ENCODE measurements around the gene GTSE1.

GTSE1 gene, protein sequence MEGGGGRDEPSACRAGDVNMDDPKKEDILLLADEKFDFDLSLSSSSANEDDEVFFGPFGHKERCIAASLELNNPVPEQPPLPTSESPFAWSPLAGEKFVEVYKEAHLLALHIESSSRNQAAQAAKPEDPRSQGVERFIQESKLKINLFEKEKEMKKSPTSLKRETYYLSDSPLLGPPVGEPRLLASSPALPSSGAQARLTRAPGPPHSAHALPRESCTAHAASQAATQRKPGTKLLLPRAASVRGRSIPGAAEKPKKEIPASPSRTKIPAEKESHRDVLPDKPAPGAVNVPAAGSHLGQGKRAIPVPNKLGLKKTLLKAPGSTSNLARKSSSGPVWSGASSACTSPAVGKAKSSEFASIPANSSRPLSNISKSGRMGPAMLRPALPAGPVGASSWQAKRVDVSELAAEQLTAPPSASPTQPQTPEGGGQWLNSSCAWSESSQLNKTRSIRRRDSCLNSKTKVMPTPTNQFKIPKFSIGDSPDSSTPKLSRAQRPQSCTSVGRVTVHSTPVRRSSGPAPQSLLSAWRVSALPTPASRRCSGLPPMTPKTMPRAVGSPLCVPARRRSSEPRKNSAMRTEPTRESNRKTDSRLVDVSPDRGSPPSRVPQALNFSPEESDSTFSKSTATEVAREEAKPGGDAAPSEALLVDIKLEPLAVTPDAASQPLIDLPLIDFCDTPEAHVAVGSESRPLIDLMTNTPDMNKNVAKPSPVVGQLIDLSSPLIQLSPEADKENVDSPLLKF

DNA sequence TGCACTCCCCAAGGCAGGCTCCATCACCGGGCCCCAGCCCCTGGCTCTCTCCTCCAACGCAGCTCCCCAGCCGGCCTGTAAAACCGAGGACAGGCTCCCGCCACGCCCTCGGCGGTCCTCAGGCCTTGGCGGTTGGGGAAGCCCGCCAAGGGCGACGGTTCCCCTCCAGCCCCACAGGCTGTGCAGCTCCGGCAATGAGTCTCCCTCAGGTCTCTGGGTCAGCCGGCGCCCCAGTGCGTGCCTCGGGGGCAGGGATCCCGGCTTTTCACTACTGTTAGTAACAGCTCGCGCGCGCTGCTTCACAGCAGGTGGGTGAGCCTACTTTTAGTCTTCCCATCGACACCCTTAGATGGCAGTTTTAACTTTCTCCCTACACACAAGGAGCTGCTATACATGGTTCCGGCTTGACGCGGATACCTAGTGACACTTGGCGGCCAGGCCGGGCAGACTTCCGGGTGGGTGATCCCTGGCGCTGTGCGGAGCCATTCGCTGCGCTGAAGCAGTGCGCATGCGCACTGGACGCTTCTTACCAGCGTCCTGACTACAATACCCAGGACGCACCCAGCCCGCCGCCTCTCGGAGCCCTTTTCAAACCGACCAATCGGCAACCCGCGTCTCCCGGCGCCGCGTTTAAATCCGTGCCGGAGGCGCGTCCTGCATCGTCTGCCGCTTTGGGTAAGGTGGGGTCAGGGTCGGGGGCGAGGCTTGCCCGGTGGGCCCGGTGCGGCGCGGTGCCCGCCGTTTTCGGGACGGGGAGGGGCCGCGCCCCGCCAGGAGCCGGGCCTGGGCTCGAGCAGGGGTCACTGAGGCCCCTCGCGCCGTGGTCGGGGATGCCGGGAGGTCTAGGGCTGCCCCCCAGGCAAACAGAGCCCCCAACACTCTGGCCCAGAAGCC lies at the start of gene GTSE1:
Gene GTSE1 (plus strand): TSS at position 614 of the 894 bp plus-strand sequence. CDS start 531 bp downstream, outside the sequence.
- TF ChIP-seq, protein P1, sequence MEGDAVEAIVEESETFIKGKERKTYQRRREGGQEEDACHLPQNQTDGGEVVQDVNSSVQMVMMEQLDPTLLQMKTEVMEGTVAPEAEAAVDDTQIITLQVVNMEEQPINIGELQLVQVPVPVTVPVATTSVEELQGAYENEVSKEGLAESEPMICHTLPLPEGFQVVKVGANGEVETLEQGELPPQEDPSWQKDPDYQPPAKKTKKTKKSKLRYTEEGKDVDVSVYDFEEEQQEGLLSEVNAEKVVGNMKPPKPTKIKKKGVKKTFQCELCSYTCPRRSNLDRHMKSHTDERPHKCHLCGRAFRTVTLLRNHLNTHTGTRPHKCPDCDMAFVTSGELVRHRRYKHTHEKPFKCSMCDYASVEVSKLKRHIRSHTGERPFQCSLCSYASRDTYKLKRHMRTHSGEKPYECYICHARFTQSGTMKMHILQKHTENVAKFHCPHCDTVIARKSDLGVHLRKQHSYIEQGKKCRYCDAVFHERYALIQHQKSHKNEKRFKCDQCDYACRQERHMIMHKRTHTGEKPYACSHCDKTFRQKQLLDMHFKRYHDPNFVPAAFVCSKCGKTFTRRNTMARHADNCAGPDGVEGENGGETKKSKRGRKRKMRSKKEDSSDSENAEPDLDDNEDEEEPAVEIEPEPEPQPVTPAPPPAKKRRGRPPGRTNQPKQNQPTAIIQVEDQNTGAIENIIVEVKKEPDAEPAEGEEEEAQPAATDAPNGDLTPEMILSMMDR (IDR thresholded peaks at IDR 0.05; ENCODE audit: insufficient read depth, missing control alignments) = peak; percentile 35
- FAIRE-seq (no peak), DNase-seq (ENCODE audit: insufficient read length, low spot score) (peak; percentile 86)

DNA sequence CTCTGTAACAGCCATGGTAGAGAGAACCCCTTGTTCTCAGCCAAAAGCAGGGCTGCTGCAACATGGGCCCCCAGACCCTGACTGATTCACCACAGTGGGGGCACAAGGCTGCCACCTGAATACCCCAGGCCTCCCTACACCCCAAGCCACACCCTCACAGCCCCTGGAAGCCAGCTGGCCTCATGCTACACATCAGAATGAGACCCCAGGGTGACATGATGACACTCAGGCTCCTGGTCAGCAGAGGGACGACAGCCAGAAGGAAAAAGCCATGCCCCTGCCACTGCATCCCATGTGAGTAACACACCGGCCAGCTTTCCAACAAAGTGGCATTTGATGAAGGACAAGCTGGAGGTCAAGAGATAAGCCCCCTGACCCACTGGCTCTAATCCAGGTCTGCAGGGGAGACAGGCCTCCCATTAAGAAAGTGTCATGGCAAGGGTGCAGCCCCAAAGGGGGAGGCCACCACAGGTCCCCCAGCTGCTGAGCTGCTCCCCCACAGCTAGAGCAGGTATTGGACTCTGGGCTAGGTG lies 49.2 kb upstream of the GTSE1 start:
- no peak for FAIRE-seq
- TF ChIP-seq, protein P1 (IDR thresholded peaks at IDR 0.05; ENCODE audit: insufficient read depth, missing control alignments) = no peak
- no peak for DNase-seq (ENCODE audit: insufficient read length, low spot score)

DNA sequence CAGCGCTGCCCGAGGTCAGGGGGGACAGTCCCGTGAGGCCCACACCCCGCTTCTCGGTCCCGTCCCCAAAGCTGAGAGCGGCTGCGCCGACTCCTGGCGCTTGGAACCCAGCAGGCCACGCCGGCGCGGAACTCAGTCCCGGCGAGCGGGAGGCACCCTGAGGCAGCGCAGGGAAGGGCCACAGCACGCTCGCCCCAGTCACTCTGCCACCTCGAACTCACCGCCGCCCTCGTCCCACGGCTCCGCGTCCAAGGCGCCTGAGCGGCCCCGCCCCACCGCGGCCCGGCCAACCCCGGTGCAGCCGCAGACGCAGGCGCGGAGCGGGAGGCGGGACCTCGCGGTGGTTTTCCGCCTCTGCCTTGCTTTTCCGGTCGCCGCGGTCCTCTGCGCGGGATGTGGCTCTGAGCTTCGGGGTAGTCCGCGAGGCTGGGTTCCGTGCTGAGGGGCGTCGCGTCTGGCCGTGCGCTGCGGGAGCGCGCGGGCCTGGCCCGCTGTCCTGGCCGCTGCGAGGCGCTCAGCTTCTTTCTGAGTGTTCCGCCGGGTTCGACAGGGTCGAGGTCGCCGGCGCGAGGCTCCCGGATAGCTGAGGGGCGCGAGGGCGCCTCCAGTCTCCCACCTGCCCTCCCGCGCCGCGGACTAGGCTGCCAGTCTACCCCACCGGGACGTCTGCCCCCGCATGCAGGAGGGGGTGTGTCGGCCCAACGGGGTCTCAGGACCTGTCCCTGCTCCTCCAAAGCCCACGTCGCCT lies 46.5 kb upstream of the GTSE1 start, which contains the start of gene CDPF1:
Gene CDPF1 (minus strand): TSS at position 259 of the 748 bp plus-strand sequence. CDS start 2,009 bp downstream, outside the sequence.
- TF ChIP-seq, protein P1 (IDR thresholded peaks at IDR 0.05; ENCODE audit: insufficient read depth, missing control alignments) = no peak
- FAIRE-seq (no peak), DNase-seq (ENCODE audit: insufficient read length, low spot score) (peak; percentile 67)

DNA sequence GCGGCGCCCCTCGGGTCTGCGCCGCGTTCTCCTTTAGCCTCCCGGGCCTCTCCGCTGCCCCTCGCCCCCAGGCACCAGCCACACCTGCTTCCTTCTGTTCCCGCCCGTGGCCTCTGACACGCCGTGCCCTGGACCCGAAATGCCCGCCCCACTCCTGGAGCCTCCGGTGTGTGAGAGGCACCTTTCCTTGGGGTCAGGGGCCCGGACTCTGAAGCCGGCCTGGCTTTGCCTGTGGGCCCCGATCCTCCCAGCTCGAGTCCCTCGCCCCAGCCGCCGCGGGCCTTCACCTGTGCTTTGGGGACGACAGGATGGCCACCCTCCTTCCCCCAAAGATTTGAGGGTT lies 45.9 kb upstream of the GTSE1 start:
- FAIRE-seq (no peak), DNase-seq (ENCODE audit: insufficient read length, low spot score) (no peak)
- TF ChIP-seq, protein P1 (IDR thresholded peaks at IDR 0.05; ENCODE audit: insufficient read depth, missing control alignments) = no peak

DNA sequence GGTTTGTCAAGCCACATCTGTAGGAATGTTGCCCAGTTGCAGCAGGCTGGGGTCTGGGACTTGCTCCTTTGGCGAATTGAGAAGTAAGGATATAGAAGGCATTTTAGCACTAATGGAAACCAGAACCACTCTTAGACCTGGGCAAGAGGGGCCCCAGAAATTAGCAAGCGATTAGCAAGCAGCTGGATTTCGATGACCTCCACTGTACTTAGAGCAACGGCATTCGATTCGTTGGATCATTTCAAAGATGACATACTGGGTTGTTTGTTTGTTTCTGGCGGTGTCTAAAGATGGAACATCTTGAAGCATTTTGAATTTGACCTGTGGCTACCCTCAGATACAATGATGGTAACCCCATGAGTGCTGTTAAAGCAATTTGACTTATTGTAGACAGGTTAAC lies 45.4 kb upstream of the GTSE1 start:
- DNase-seq (ENCODE audit: insufficient read length, low spot score) (no peak), FAIRE-seq (no peak)
- TF ChIP-seq, protein P1 (IDR thresholded peaks at IDR 0.05; ENCODE audit: insufficient read depth, missing control alignments) = no peak

DNA sequence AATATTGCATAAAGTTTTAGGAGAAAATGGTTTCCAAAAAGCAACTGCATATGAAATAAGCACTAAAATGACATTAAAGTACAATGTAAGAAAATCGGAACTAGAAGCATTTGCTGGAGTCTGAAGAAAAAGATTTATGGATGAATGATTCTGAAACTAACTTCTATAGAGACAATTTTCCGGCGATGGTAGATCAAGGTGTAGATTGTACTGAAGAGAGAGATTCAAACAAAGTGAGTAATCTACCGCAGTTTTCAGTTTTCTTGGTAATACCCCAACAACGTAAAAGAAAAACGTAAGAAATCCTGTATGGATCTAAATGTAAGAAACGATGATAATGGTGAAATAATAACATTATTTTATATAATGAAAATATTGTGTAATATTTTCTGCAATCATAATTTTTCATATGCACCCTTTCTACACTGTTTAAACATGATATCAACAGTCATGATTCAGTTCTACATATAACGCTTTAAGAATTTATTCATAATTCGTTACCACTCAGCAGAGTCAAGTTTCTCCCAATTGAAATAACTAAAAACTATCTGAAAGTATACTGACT lies 44.8 kb upstream of the GTSE1 start:
- FAIRE-seq (no peak), DNase-seq (ENCODE audit: insufficient read length, low spot score) (no peak)
- TF ChIP-seq, protein P1 (IDR thresholded peaks at IDR 0.05; ENCODE audit: insufficient read depth, missing control alignments) = no peak

All from D721Med (cell line).